Caki2 (cell line): ENCODE results near the gene ANKRD55. TPM values are rescaled to one million over a fixed set of nuclear protein-coding genes. Genes with fewer than 3 reads are reported as not detected.

ENCODE experiments used
- DNase-seq: peaks from one replicate; pipeline ENCODE4 v3.0.0-alpha.2; 2015; ENCODE audit warnings: low read depth
- in situ Hi-C: cut with HindIII; loops from 2 replicates; pipeline ENCODE4 v1.10.0; 2016; ENCODE audit warnings: low sequenced_read_pairs, low pct_unique_long_range_greater_than_20kb, mixed read lengths
- total RNA-seq: library from RNA; depleted of rRNA; stranded (reverse); fragments of >200 nt; shearing (Covaris generic); gene quantifications from 2 replicates; pipeline ENCODE4 v1.2.3, GENCODE V29; 2014; ENCODE audit warnings: low replicate concordance

The ANKRD55 gene
- total RNA-seq, 1 experiment from 2014 or later = not detected

DNA sequence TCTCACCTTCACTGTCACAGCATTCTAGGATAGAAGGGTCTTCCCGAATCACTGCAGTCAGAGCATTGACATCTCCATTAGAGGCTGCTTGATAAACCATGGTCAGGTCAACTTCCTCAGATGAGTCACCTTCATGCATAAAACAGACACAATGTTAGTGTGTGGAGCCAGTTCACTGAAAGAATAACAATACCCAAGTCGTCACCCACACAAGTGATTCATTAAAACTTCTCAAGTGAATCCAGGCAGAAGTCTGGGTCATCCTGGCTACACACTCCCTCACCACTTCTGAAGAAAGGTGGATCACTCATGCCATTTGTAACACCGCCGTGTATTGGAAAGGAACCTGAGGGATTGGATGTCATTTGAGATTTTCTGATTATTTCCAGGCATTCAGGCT lies 49.6 kb downstream of the ANKRD55 start:
- peak; percentile 94 for DNase-seq
- in situ Hi-C loops = no loop called here

DNA sequence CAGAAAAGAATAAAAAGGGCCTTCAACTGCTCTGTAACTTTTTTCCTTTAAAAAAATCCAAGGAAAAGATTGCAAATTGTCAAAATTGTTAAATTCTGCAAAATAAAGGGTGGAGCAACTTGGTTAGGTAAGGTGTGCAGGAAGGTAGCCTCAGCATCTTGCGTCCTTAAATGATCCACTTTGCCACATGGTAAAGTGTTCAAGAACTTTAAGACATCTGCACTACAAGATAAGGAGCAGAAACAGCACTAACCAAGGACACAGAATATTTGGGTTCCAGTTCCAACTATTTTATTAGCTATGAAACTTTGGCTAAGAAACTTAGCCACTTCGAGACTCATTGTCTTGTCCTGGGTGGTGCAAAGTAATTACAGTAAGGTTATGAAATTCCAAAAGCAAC lies 53.7 kb downstream of the ANKRD55 start:
- in situ Hi-C loops = no loop called here
- DNase-seq = no peak

DNA sequence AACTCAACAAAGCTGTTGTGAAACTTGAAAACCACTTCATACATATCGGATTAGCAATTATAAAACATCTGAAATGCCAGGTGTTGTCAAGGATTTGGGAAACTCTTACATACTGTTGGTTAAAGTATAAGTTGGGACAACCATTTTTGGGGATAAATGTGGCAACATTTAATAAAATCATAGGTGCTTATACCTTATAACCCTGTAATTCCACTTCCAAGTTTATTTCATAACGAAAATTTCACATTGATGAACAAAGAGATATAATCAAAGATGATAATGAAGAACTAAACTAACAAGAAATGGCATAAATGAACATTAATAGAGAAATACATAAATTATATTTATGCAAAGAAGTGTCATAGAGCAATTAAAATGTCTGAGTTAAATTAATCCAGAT lies 54.3 kb downstream of the ANKRD55 start:
- no peak for DNase-seq
- in situ Hi-C loops = no loop called here

DNA sequence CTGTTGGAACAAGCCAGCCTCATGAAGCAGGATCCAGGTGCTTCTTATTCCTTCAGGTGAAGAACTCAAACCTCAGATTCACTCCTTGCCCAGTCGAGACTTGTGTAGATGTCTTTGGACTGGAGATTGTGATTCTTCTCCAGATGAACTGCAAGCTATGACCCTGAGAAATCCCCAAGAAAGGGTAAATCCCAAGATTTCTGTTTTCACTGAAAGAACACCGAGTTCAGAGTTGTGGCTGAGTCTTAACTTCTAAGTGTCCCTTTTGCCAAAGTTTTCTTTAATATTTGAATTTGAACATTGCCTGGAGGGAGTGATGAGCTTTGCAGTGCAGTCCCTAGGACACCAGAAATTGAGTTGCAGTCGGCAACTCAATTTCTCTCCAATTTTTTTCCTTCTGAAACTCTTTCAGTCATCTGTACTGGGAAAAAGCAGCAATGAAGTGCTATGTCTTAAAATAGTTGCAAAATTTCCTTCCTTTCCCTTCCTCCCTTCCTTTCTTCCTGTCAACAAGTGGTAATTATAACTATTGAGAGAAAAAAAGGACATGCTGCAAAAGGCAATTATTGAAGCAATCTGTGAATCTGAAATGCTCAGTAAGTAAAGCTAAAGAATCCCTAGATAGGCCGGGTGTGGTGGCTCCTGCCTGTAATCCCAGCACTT lies 56.1 kb downstream of the ANKRD55 start:
- no peak for DNase-seq
- in situ Hi-C loops = no loop called here

DNA sequence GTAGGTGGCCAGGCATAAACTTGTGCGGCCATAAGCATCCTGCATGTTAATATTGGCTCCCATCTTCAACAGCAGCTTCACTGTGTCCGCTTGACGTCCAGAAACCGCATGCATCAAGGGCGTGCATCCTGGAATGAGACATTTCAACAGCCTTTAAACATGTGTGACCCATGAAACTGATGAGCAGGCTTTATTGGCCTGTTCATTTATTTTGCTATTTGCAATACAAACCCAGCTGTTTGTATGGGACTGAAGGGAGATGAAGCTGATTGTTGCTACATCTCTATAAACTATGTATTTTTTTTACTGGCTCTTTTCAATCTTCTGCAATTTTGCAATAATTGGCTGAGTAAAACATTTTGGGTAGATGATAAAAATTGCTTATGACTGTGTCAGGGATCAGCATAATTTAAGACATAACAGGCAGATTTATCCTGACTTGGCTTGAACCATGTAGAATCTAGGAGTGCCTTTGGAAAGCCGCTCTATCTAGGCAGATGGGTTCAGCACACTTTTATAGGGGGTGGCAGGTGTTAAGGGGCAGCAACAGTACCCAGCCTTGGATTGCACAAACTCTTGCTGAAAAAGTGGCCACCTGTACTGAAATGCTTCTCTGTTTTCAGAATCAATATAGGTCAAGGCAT lies 56.9 kb downstream of the ANKRD55 start:
- no peak for DNase-seq
- in situ Hi-C loops = no loop called here

DNA sequence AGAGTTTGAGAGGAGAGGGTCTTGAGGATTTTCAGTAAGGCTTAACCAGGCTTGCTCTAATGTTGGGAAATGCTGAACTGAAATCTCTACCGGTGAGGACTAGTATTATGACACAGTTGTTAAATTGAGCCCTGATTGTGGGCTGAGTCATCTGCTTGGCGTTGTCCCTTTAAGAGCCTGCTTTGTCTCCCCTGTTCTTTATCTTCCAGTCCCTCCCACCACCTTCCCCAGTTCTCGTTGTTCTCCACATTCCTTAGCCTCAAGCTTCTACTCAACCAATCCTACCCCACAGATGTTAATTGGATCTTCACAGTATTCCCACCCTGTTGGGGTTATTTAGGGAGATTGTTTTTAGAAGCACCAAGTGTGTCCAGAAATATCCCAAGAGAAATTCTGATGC lies 57.6 kb downstream of the ANKRD55 start:
- in situ Hi-C loops = no loop called here

DNA sequence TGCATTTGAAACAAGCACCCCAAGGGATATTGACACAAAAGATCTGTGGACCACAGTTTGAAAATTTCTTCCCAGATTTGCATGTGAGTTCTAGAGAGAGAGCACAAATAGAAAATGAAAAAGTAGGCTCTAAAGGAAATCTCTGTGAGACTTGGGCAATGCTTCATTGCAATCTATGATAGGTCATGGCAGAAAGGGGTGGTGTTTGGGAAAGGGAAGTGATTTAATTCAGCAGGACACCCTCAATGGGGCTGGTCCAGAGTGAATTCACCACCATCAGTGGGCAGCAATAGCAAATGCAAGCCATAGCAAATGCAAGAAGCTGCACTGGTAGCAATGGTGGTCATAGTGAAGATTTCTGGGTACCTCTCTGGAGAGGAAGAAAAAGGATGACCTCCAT lies 58.1 kb downstream of the ANKRD55 start:
- no peak for DNase-seq
- in situ Hi-C loops = no loop called here

More for the DNA sequence above, 57.6 kb downstream of the ANKRD55 start:
- peak; percentile 70 for DNase-seq

DNA sequence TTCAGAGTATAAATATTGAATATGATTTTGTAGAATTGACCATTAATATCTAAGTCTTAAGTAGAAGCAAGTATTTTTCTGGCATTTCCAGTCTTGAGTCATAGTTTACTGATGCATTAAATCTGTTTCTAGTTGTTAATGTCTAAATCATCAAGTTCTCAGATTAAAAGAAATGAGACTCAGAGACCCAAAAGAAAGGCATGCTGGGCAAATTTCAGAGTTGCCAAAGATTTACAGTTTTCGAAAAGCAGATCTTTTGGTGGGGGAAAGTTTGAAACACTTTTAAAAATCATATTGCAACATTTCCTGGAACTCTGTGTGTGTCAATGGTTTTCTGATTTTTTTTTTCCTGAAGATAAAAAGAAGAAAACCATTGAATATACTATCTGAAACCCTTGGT lies 60.9 kb downstream of the ANKRD55 start:
- in situ Hi-C loops = no loop called here
- peak; percentile 56 for DNase-seq

DNA sequence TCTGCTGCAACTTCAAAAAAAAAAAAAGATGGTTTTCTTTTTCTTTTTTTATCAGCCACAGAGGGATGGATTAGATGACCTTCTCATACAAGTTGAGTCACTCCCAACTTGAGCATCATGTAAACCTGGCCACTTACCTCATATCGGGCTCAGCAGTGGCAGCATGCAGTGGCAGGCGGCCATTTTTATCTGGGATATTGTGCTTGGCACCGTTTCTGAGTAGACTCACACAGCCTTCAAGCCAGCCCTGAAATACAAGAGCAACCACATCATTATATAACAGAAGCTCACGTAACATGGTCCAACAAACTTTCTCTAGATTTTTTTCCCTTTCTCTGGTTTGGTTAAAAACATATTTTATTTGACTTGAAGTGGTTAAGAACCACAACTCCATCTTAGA lies 62.6 kb downstream of the ANKRD55 start:
- in situ Hi-C loops = no loop called here
- DNase-seq = peak; percentile 55

DNA sequence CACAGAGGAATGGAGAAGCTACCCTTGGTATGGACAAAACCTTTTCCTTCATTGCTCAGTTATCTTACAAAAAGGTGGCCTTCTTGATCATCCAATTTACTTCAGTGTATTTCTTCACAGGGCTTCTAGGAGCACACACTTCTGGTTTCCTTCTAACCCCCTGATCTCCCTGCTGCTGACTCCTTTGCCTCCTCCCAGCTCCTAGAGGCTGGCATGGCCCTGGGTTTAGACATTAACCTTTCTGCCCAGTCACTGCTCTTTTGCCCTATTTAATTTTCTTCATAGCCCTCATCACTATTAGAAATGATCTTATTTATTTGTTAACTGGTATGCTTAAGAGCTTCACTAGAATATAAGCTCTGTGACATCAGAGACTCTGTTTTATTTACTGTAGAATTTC lies 63.2 kb downstream of the ANKRD55 start:
- peak; percentile 62 for DNase-seq
- in situ Hi-C loops = no loop called here

DNA sequence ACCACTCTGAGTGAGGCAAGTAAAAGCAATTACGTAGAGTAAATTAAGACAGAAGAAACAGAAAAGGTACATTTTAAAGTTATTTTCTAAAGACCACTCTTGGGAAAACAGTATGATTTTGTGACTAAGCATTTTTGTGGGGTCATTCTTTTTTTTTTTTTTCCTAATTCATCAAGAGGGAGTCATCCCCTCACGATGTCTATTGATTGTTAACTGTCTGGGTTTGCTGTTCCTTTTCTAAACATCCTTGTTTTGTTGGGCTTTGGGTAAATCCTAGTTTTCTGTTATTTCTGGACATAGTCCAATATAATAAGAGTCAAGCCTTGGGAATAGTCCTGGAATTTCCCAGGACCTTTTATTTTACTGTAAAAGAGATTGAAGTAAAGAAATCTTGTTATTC lies 63.8 kb downstream of the ANKRD55 start:
- in situ Hi-C loops = no loop called here
- peak; percentile 87 for DNase-seq

DNA sequence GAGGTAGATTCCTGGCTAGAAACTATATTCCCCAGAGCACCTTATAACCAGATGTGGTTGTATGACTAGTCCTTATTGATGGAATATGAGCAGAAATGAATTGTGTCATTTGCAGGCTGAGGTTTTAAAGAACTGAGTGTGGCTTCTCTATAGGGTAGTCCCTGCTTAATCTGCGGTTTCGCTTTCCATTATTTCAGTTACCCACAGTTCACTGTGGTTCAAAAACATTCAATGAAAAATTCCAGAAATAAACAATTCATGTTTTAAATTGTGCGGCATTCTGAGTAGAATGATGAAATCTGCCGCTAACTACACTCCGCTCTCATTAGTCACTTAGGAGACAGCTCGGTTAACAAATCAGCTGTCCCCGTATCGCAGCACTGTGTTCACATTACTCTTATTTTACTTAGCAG lies 65.1 kb downstream of the ANKRD55 start:
- DNase-seq = peak; percentile 29
- in situ Hi-C loops = no loop called here

DNA sequence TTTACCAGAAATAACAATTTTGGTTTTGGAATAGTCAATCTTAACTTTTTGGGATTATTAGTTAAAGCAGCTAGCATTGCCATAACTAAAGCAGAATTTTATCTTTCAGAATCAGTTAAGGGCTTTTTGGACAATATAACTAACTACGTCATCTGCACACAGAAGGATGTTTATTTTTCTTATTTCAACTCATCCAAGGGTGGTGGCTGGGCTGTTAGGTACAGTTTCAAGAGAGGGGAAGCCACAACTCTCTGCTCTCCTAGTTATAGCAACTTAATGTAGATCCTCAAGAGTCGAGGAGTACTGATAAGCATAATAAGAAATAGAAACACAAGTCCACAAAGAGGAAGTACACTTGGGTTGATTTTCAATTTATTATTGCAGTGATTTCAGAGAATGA lies 65.6 kb downstream of the ANKRD55 start:
- peak; percentile 54 for DNase-seq
- in situ Hi-C loops = no loop called here

DNA sequence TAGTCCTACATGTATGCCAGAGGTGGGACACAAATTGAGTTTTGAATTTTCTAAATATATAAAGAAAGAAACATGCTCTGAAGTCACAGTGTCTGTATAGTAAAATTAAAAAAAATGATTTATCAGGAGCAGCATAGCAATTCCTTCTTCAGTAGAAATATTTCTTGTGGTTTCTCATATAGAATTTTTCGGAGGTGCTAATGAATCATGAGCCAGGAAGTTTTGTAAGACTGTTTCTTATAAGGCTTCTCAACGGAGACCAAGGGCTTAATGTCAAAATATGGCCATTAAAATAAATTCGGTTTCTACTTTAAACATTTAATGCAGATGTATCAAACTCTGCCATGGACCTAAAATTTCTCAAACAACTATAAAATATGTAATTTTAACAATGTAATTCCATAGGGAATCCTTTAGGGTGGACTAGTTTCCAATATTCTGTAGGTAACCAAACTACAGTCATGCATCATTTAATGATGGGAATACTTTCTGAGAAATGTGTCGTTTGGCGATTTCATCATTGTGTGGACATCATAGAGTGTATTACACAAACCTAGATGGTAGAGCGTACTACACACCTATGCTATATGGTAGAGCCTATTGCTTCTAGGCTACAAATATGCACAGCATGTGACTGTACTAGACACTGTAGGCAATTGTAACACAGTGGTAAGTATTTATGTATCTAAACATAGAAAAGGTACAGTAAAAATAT lies 66.3 kb downstream of the ANKRD55 start:
- no peak for DNase-seq
- in situ Hi-C loops = no loop called here

DNA sequence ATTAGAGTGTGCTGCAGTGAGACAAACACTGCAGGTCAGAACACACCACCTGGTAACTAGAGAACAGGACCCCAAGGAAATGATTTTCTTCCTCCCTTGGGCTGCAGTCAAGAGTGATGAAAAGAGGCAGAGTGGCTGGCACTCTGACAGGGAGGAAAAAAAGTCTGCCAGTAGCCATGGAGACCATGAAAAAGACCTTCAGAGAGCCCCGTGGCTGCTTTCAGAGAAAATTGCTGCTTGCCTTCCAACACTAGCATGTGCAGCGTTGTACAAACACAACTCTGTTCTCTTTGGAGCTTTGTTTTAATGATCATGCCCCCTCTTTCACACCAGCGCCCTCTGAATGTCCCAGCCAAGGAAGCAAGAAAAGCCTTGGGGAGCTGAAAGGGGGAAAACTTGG lies 68.8 kb downstream of the ANKRD55 start:
- DNase-seq = no peak
- in situ Hi-C loops = no loop called here

DNA sequence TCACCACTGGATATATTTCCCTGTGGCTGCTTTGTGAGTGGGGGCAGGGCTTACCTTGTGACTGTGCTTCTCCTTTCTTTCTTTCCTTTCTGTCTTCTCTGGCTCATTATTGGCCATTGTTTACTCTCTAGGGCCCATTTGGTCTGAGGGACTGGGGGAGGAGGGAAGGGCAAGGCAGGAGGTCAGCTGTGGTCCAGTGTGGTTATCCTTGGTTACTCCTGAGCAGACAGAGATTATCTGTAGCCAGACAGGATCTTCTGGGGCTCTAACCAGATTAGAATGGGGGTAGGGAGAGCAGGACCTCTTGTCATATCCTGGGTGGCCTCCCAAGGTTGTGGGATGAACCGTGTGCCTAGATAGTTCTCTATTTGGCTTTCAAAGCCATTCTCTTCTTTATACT lies 71.2 kb downstream of the ANKRD55 start:
- in situ Hi-C loops = no loop called here
- peak; percentile 57 for DNase-seq

DNA sequence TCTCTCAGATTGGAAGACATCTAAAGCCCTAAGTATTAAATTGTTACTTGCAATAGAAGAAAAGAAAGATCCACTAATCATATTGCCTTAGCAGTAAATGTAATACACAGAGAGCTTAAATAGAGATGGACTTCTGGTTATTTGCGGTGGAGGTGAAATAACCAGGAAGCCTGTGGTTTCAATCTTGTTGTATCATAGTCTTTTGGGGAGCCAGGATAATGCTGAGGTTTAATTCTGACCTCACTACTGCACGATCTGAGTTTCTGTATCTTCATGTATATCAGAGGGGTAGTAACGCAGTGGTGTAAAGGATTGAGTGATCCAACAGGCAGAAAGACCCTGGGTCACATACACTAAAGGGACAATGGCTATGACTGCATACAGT lies 71.7 kb downstream of the ANKRD55 start:
- in situ Hi-C loops = no loop called here
- no peak for DNase-seq

DNA sequence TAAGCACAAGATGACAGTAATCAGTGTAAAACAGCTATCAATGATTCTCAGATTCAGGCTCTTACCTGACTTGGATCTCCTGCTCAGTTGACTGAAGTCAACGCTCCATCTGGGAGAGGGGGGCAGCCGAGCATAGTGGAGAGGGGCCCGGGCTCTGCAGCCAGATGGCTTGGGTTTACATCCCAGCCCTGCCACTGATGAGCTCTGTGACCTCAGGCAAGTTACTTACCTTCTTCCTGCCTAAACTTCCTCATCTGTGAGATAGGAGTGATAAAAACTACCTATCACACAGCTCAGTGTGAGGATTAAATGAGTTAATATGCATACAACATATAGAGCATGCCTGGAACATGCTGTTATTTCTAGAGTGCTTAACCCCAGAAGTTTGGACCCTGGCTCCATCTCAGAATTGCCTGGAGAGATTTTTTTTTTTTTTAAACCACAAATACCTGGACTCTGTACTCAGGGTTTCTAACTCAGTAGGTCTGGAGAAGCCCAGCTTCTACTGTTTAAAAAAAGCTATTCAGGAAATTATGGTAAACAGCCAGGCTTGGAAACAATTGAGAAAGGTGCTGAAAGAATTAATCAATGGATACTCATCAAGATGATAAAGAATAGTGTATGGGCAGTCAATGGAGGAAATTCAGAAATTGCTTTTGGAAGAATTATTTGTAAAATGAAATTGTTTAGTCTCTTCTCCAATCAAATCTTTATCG lies 72.2 kb downstream of the ANKRD55 start:
- in situ Hi-C loops = no loop called here

DNA sequence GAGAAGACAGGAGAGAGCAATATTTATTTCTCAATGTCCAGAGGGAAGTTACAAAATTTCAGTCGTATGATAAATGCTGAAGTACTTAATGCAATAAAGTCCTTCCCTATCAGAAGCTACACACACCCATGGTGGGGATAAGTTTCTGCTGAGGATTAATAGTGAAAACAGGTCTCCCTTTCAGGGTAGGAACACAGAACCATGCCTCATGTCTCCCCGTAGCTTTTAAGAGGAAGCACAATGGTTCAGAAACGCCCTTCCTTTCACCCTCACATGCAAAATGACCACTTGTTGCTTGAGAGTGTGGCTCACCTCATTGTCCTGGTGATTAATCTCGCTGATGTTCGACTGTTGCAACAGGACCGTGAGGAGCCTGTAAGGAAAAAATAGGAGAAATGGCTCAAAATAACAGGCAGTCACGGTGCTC lies 73.6 kb downstream of the ANKRD55 start:
- DNase-seq = no peak
- in situ Hi-C loops = no loop called here

More for the DNA sequence above, 72.2 kb downstream of the ANKRD55 start:
- DNase-seq = no peak
